Gastroesophageal sphincter (tissue), 4 donors: Measurements from ENCODE around the gene PIAS1. TPM values are rescaled to one million over a fixed set of nuclear protein-coding genes. Genes with fewer than 3 reads are reported as not detected.
"Not testable (repeated sequence)": the region's sequence is repeated elsewhere in the genome, so short reads cannot be mapped to it uniquely, and the experiment has no call there.

ENCODE experiments used
- ATAC-seq: fragments of 150-250 bp; one replicate; pipeline ENCODE4 v1.9.1; 2016; ENCODE audit warnings: mild to moderate bottlenecking, moderate library complexity
- H3K27ac ChIP-seq, 4 donors: fragments of 200-600 bp; sonication (generic) in 3 of 4; 1 replicate in 3 of 4; 2 replicates in 1 of 4; pipeline ENCODE4 v1.5.1; 2016 to 2019
- H3K27me3 ChIP-seq: fragments of 200-600 bp; sonication (generic); one replicate; pipeline ENCODE4 v1.5.1; 2019
- H3K36me3 ChIP-seq, 2 donors: fragments of 200-600 bp; sonication (generic); one replicate each; pipeline ENCODE4 v1.5.1; 2019; ENCODE audit warnings: control low read depth in 1 of 2
- H3K4me1 ChIP-seq, 3 donors: fragments of 200-600 bp; sonication (generic); 1 replicate in 2 of 3; 2 replicates in 1 of 3; pipeline ENCODE4 v1.5.1; 2016 to 2019; ENCODE audit warnings: control low read depth in 2 of 3
- H3K4me3 ChIP-seq, 2 donors: fragments of 200-600 bp; sonication (generic); one replicate each; pipeline ENCODE4 v1.5.1; 2019; ENCODE audit warnings: mild to moderate bottlenecking in 1 of 2, moderate library complexity in 1 of 2
- H3K9me3 ChIP-seq, 3 donors: fragments of 200-600 bp; sonication (generic); one replicate each; pipeline ENCODE4 v1.5.1; 2017 to 2019; ENCODE audit warnings: control low read depth in 2 of 3
- CTCF ChIP-seq, 4 experiments: fragments of 200-600 bp in 2 of 4; fragments of 450-650 bp in 2 of 4; sonication (generic) in 1 of 4; IDR thresholded peaks; one replicate each; pipeline ENCODE4 v1.5.1; 2017 to 2019; ENCODE audit warnings: antibody characterized with exemption in 4 of 4, mild to moderate bottlenecking in 2 of 4, moderate library complexity in 2 of 4
- EP300 ChIP-seq: sonication (generic); formaldehyde crosslinking; IDR thresholded peaks from one replicate; pipeline ENCODE4 v1.6.1; 2017; ENCODE audit warnings: antibody characterized with exemption, mild to moderate bottlenecking
- POLR2A ChIP-seq, 2 donors: fragments of 450-650 bp; IDR thresholded peaks; one replicate each; pipeline ENCODE4 v1.6.1; 2017; ENCODE audit warnings: antibody characterized with exemption in 2 of 2, mild to moderate bottlenecking in 2 of 2, moderate library complexity in 1 of 2
- POLR2AphosphoS5 ChIP-seq: sonication (generic); formaldehyde crosslinking; IDR thresholded peaks from one replicate; pipeline ENCODE4 v1.6.1; 2017; ENCODE audit warnings: antibody characterized with exemption
- WGBS, 2 donors: methylation state at CpG; one replicate each; pipeline ENCODE4 v1.1.5; 2018; ENCODE audit warnings: low coverage in 1 of 2; 5-methylcytosine and 5-hydroxymethylcytosine counted together
- total RNA-seq, 4 donors: library from RNA; depleted of rRNA; stranded (reverse); fragments of >200 nt; gene quantifications; one replicate each; pipeline ENCODE4 v1.1.0, GENCODE V29; 2016

Gene PIAS1
- total RNA-seq, 4 donors from 2014 or later, result 26.6 to 101 (median 48.9) TPM

- no peak for ATAC-seq
- WGBS, 2 donors, result 100% methylated on average over 1 to 3 of the region's 8 CpGs
Observed at GRCh38 chr15:68218331-68218730, 164.2 kb downstream of the PIAS1 start.

GRCh38 chr15:68218847-68219798 is 165.0 kb downstream of the PIAS1 start:
- TF ChIP-seq EP300 (no peak), POLR2A (IDR thresholded peaks at IDR 0.05) (no peak), POLR2AphosphoS5 (no peak), CTCF (IDR thresholded peaks at IDR 0.05) (no peak)
- no peak overlapping the region for H3K4me3 ChIP-seq
- H3K27ac ChIP-seq, result no peak overlapping the region
- H3K36me3 ChIP-seq, result peaks cover 0 to 31% of the 10 kb centered on the region in 2 donors
- no peaks in the 10 kb centered on the region for H3K27me3 ChIP-seq
- WGBS, 2 donors, result 95 to 96% methylated on average over 3 to 7 of the region's 9 CpGs
- no peaks in the 10 kb centered on the region for H3K4me1 ChIP-seq
- no peaks in the 10 kb centered on the region for H3K9me3 ChIP-seq
- ATAC-seq, result no peak

More at GRCh38 chr15:68218331-68218730, 164.2 kb downstream of the PIAS1 start:
- H3K27ac ChIP-seq, result no peak overlapping the region
- no peaks in the 10 kb centered on the region for H3K9me3 ChIP-seq
- H3K4me3 ChIP-seq, result no peak overlapping the region
- H3K4me1 ChIP-seq, result no peaks in the 10 kb centered on the region
- peaks cover 0 to 35% of the 10 kb centered on the region in 2 donors for H3K36me3 ChIP-seq
- TF ChIP-seq EP300 (no peak), POLR2AphosphoS5 (no peak), POLR2A (IDR thresholded peaks at IDR 0.05) (no peak), CTCF (IDR thresholded peaks at IDR 0.05) (no peak)
- no peaks in the 10 kb centered on the region for H3K27me3 ChIP-seq

- Histone ChIP-seq H3K36me3 (peaks cover 0 to 24% of the 10 kb centered on the region in 2 donors), H3K27me3 (no peaks in the 10 kb centered on the region), H3K27ac (no peak overlapping the region), H3K4me3 (no peak overlapping the region), H3K4me1 (peaks cover 0 to 4% (median 0%) of the 10 kb centered on the region in 3 donors), H3K9me3 (no peaks in the 10 kb centered on the region)
- TF ChIP-seq POLR2A (IDR thresholded peaks at IDR 0.05), result no peak
- TF ChIP-seq EP300, result no peak
- TF ChIP-seq POLR2AphosphoS5, result no peak
- TF ChIP-seq CTCF (IDR thresholded peaks at IDR 0.05), result no peak
- no peak for ATAC-seq
- 100% methylated on average over 2 of the region's 2 CpGs for WGBS, 2 donors
Observed at GRCh38 chr15:68220489-68220888, 166.4 kb downstream of the PIAS1 start.

- ATAC-seq, result no peak
- H3K36me3 ChIP-seq, result peaks cover 0 to 24% of the 10 kb centered on the region in 2 donors
- no peak for TF ChIP-seq POLR2A (IDR thresholded peaks at IDR 0.05)
- no peak for TF ChIP-seq CTCF (IDR thresholded peaks at IDR 0.05)
- no peak for TF ChIP-seq POLR2AphosphoS5
- no peak for TF ChIP-seq EP300
- H3K4me3 ChIP-seq, result no peak overlapping the region
- no peaks in the 10 kb centered on the region for H3K9me3 ChIP-seq
- H3K4me1 ChIP-seq, result peaks cover 0 to 4% (median 0%) of the 10 kb centered on the region in 3 donors
- no peaks in the 10 kb centered on the region for H3K27me3 ChIP-seq
- H3K27ac ChIP-seq, result no peak overlapping the region
- no CpG with 5 or more reads among the region's 6 CpGs for WGBS, 2 donors
Observed at GRCh38 chr15:68220967-68221366, 166.9 kb downstream of the PIAS1 start.

- H3K27ac ChIP-seq, H3K9me3 ChIP-seq, H3K4me3 ChIP-seq, ATAC-seq, H3K4me1 ChIP-seq, H3K27me3 ChIP-seq: not testable (repeated sequence)
- H3K36me3 ChIP-seq, result peaks cover 0 to 19% of the 10 kb centered on the region in 2 donors
- no CpG with 5 or more reads among the region's 55 CpGs for WGBS, 2 donors
Observed at GRCh38 chr15:68221530-68222431, 167.7 kb downstream of the PIAS1 start.

GRCh38 chr15:68222432-68222743 is 168.3 kb downstream of the PIAS1 start:
- ATAC-seq, H3K9me3 ChIP-seq, H3K4me1 ChIP-seq, H3K27me3 ChIP-seq, H3K4me3 ChIP-seq, H3K27ac ChIP-seq: not testable (repeated sequence)
- WGBS, 2 donors, result no CpG with 5 or more reads among the region's 18 CpGs
- peaks cover 0 to 13% of the 10 kb centered on the region in 2 donors for H3K36me3 ChIP-seq
